GM19463 (cell line): Measurements from ENCODE around the gene CLCN7.
"Not testable (repeated sequence)": the region's sequence is repeated elsewhere in the genome, so short reads cannot be mapped to it uniquely, and the experiment has no call there.

Source experiments
- ATAC-seq: cut with Tn5 transposase; IDR thresholded peaks from one replicate; pipeline ENCODE4 v1.9.1; 2021; ENCODE audit warnings: mild to moderate bottlenecking, moderate library complexity; ENCODE audit not compliant: unreplicated experiment

Gene CLCN7

GRCh38 chr16:1447965-1448364 is 26.9 kb downstream of the CLCN7 start:
- ATAC-seq: no peak

- no peak for ATAC-seq
Measured at GRCh38 chr16:1446296-1447080, 28.3 kb downstream of the CLCN7 start.

GRCh38 chr16:1445518-1446203 is 29.2 kb downstream of the CLCN7 start:
- no peak for ATAC-seq

- ATAC-seq: peak; percentile 53
Measured at GRCh38 chr16:1444730-1445517, 29.9 kb downstream of the CLCN7 start.

GRCh38 chr16:1443980-1444729 is 30.7 kb downstream of the CLCN7 start, which contains the start of gene CCDC154:
TSS of gene CCDC154 (minus strand) at chr16:1444556. CDS start at chr16:1444322, 234 bp downstream.
- ATAC-seq: no peak

- ATAC-seq: no peak
Measured at GRCh38 chr16:1443403-1443973, 31.3 kb downstream of the CLCN7 start.

- no peak for ATAC-seq
Measured at GRCh38 chr16:1442697-1443096, 32.1 kb downstream of the CLCN7 start.

GRCh38 chr16:1441391-1441829 is 33.4 kb downstream of the CLCN7 start:
- no peak for ATAC-seq

- ATAC-seq: not testable (repeated sequence)
Measured at GRCh38 chr16:1439699-1440074, 35.1 kb downstream of the CLCN7 start.

GRCh38 chr16:1439058-1439698 is 35.6 kb downstream of the CLCN7 start:
- ATAC-seq: no peak

GRCh38 chr16:1438229-1439057 is 36.4 kb downstream of the CLCN7 start:
- ATAC-seq: no peak

GRCh38 chr16:1437606-1438005 is 37.2 kb downstream of the CLCN7 start:
- no peak for ATAC-seq

- ATAC-seq: no peak
Measured at GRCh38 chr16:1436731-1437355, 38.0 kb downstream of the CLCN7 start.

- ATAC-seq: no peak
Measured at GRCh38 chr16:1435921-1436697, 38.7 kb downstream of the CLCN7 start.

- no peak for ATAC-seq
Measured at GRCh38 chr16:1434644-1435592, 39.9 kb downstream of the CLCN7 start.

GRCh38 chr16:1433756-1434155 is 41.1 kb downstream of the CLCN7 start:
- no peak for ATAC-seq

- no peak for ATAC-seq
Measured at GRCh38 chr16:1433263-1433560, 41.6 kb downstream of the CLCN7 start.
